Airway epithelial cell (primary cell): ENCODE measurements around the gene HOXD12. TPM values are rescaled to one million over a fixed set of nuclear protein-coding genes. Genes with fewer than 3 reads are reported as not detected.

Source experiments
- total RNA-seq: library from RNA; depleted of rRNA; stranded (reverse); fragments of >200 nt; gene quantifications from 2 replicates; pipeline ENCODE4 v1.2.3, GENCODE V29; 2015

The HOXD12 gene
- not detected in 2 replicates for total RNA-seq

GRCh38 chr2:176099728-176100546, at the start of gene HOXD12:
HOXD12 (plus strand) TSS chr2:176099795; CDS start chr2:176099802, 7 bp downstream.

GRCh38 chr2:176083796-176084261, 15.8 kb upstream of the HOXD12 start, which contains the start of gene EVX2:
EVX2 (minus strand) TSS chr2:176083962; CDS start chr2:176083776, 186 bp downstream.

GRCh38 chr2:176092270-176093144, 7.1 kb upstream of the HOXD12 start, which contains the start of gene HOXD13:
HOXD13 (plus strand) TSS chr2:176092721; CDS start chr2:176092891, 170 bp downstream.

GRCh38 chr2:176106581-176107539, 7.3 kb downstream of the HOXD12 start, which contains the start of gene HOXD11:
HOXD11 (plus strand) TSS chr2:176107280; CDS start chr2:176107356, 76 bp downstream.

GRCh38 chr2:176115883-176116813, 16.6 kb downstream of the HOXD12 start, which contains the start of gene HOXD10:
HOXD10 (plus strand) TSS chr2:176116778; CDS start chr2:176116834, 56 bp downstream.

GRCh38 chr2:176122683-176123410, 23.3 kb downstream of the HOXD12 start, which contains the start of gene HOXD9:
HOXD9 (plus strand) TSS chr2:176122719; CDS start chr2:176122769, 50 bp downstream.

GRCh38 chr2:176128982-176129796, 29.6 kb downstream of the HOXD12 start, which contains the start of gene HOXD8:
HOXD8 (plus strand) TSS chr2:176129705; CDS start chr2:176130367, 662 bp downstream.

GRCh38 chr2:176151442-176152287, 52.1 kb downstream of the HOXD12 start, which contains the start of gene HOXD4:
HOXD4 (plus strand) TSS chr2:176151550; CDS start chr2:176151634, 84 bp downstream.

Other genes with a start within 250 kb of the HOXD12 start
- 18.9 and 19.5 TPM in 2 replicates for gene LNPK, start 97.5 kb upstream of the HOXD12 start, total RNA-seq
- not detected in 2 replicates for gene EVX2, start 15.8 kb upstream of the HOXD12 start, total RNA-seq
- not detected in 2 replicates for gene HOXD13, start 7.1 kb upstream of the HOXD12 start, total RNA-seq
- not detected in 2 replicates for gene HOXD11, start 7.5 kb downstream of the HOXD12 start, total RNA-seq
- not detected in 2 replicates for gene HOXD10, start 17.0 kb downstream of the HOXD12 start, total RNA-seq
- not detected in 2 replicates for gene HOXD9, start 22.9 kb downstream of the HOXD12 start, total RNA-seq
- gene HOXD8, start 29.9 kb downstream of the HOXD12 start, total RNA-seq: not detected in 2 replicates
- gene HOXD4, start 51.8 kb downstream of the HOXD12 start, total RNA-seq: not detected in 2 replicates
- not detected in 2 replicates for gene HOXD3, start 57.5 kb downstream of the HOXD12 start, total RNA-seq
- gene HOXD1, start 88.9 kb downstream of the HOXD12 start, total RNA-seq: not detected in 2 replicates
- 47.7 and 49.8 TPM in 2 replicates for gene MTX2, start 169.6 kb downstream of the HOXD12 start, total RNA-seq